Ovary (tissue), 3 donors: ENCODE data around the gene CCDC40.

Experiments
- CTCF ChIP-seq, 3 donors: fragments of 450-650 bp in 2 of 3; fragments of 200-600 bp in 1 of 3; IDR thresholded peaks; one replicate each; pipeline versions ENCODE4 v1.5.1 to v1.8.0; 2016 to 2022; ENCODE audit warnings: antibody characterized with exemption in 3 of 3, mild to moderate bottlenecking in 1 of 3
- EP300 ChIP-seq: sonication (generic); formaldehyde crosslinking; IDR thresholded peaks from one replicate; pipeline ENCODE4 v1.6.1; 2017; ENCODE audit warnings: antibody characterized with exemption
- POLR2A ChIP-seq: fragments of 450-650 bp; IDR thresholded peaks from one replicate; pipeline ENCODE4 v1.6.1; 2017; ENCODE audit warnings: antibody characterized with exemption, mild to moderate bottlenecking, moderate library complexity
- donor health status: DM: no; HTN: no; CAD: no.

- TF ChIP-seq POLR2A (no peak), CTCF (IDR thresholded peaks at IDR 0.05) (no peak), EP300 (no peak)
Observed at GRCh38 chr17:80132906-80133625, 96.6 kb downstream of the CCDC40 start.
